Measurements from ENCODE around the gene RNH1.

DNA sequence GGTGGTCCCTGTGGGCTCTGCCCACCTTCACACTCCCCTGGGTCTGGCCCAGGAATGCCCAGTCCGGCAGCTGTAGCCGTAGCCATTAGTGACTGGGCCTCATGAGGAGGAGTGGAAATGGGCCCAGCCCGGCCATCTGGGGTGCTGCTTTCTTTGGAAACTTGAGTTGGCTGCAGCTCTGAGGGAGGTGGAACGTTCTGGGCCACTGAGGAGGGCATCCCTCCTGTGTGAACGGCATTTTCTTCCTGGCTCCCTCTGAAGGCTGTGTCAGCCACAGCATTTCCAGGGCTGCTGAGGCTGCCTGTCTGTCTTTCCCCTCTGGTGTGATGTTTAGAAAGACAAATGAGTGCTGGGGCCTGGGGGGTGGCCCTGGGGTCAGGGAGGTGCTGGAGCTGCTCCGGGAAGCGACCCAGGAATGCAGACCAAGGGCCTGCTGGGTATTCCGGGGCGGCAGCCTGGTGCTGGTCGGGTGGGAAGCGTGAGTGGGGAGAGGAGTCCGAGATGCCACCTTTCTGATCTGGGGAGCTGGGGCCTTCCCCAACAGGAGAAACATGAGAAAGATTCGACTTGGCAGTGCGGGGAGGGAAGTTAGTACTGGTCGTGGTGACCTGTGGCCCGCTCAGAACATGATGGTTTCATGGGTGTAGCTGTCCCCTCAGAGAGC, 29.9 kb downstream of the RNH1 start:
- TF ChIP-seq, protein P1, sequence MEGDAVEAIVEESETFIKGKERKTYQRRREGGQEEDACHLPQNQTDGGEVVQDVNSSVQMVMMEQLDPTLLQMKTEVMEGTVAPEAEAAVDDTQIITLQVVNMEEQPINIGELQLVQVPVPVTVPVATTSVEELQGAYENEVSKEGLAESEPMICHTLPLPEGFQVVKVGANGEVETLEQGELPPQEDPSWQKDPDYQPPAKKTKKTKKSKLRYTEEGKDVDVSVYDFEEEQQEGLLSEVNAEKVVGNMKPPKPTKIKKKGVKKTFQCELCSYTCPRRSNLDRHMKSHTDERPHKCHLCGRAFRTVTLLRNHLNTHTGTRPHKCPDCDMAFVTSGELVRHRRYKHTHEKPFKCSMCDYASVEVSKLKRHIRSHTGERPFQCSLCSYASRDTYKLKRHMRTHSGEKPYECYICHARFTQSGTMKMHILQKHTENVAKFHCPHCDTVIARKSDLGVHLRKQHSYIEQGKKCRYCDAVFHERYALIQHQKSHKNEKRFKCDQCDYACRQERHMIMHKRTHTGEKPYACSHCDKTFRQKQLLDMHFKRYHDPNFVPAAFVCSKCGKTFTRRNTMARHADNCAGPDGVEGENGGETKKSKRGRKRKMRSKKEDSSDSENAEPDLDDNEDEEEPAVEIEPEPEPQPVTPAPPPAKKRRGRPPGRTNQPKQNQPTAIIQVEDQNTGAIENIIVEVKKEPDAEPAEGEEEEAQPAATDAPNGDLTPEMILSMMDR (IDR thresholded peaks at IDR 0.05), result no peak
- TF ChIP-seq POLR2AphosphoS5 (IDR thresholded peaks at IDR 0.05; ENCODE audit: low read depth, low read length) (no peak), TCF7L2 (IDR thresholded peaks at IDR 0.05; ENCODE audit: low read depth, low read length) (no peak), SIN3A (IDR thresholded peaks at IDR 0.05; ENCODE audit: borderline replicate concordance, insufficient read depth, low read depth, low read length) (no peak)
- TF ChIP-seq, protein P2, sequence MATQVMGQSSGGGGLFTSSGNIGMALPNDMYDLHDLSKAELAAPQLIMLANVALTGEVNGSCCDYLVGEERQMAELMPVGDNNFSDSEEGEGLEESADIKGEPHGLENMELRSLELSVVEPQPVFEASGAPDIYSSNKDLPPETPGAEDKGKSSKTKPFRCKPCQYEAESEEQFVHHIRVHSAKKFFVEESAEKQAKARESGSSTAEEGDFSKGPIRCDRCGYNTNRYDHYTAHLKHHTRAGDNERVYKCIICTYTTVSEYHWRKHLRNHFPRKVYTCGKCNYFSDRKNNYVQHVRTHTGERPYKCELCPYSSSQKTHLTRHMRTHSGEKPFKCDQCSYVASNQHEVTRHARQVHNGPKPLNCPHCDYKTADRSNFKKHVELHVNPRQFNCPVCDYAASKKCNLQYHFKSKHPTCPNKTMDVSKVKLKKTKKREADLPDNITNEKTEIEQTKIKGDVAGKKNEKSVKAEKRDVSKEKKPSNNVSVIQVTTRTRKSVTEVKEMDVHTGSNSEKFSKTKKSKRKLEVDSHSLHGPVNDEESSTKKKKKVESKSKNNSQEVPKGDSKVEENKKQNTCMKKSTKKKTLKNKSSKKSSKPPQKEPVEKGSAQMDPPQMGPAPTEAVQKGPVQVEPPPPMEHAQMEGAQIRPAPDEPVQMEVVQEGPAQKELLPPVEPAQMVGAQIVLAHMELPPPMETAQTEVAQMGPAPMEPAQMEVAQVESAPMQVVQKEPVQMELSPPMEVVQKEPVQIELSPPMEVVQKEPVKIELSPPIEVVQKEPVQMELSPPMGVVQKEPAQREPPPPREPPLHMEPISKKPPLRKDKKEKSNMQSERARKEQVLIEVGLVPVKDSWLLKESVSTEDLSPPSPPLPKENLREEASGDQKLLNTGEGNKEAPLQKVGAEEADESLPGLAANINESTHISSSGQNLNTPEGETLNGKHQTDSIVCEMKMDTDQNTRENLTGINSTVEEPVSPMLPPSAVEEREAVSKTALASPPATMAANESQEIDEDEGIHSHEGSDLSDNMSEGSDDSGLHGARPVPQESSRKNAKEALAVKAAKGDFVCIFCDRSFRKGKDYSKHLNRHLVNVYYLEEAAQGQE (IDR thresholded peaks at IDR 0.05; ENCODE audit: insufficient read depth in 1 of 2, low read depth in 2 of 2, low read length in 1 of 2), result no peak

Measured in Panc1 (cell line).